GM18526 (cell line): ENCODE measurements around the gene FRA10AC1.

ENCODE experiments used
- POLR2A ChIP-seq: IDR thresholded peaks from 3 replicates; pipeline ENCODE4 v1.6.1; 2011; ENCODE audit not compliant: insufficient read length; ENCODE audit errors: extremely low read depth

The FRA10AC1 gene

DNA sequence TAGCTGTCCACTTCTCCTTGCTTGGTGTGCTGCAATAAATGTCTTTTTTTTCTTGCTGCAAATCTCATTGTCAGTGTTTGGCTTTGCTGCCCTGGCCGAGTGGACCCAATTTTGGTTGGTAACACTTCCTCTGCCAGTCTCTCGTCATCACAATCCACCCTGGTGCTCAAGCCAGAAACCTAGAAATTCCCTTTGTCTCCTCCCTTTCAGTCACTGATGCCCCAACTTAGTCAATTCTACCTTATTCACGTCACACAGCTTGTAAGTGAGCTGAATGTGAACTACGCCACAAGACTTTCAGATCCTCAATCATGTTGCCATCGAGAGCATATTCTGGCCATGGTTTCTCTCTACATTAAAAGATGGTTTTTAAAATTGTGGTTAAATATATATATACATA is 13.0 kb upstream of the FRA10AC1 start:
- TF ChIP-seq POLR2A: no peak

GRCh38 chr10:93712593-93712992 is 10.2 kb upstream of the FRA10AC1 start:
- no peak for TF ChIP-seq POLR2A

- no peak for TF ChIP-seq POLR2A
Measured at GRCh38 chr10:93711891-93712290, 9.5 kb upstream of the FRA10AC1 start.

DNA sequence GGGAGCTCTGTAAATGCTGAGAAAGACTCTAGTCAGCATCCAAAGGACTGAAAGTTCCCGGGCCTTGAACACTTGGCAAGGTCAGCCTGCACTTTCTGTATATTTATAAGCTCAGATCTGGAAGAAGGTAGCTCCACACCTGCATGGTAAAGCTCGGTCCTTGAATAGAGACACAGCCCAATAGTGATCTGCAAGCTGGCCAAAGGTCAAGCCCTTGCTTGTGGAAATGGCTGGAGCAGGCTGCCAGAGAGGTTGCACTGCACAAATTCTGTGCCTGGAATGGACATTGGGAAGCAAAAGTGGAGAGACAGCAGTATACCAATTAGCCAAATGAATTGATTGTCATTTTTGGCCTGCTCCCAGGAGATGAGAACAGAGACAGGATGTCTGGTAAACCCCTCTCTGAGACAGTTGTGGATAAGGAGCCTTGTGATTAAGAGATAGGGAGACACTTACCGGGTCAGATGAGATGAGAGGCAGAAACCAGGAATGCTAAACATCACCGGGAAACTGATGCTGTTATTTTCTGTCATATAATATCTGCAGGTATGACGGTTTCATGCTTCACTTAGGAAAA is 8.0 kb upstream of the FRA10AC1 start:
- TF ChIP-seq POLR2A: no peak

GRCh38 chr10:93707623-93708022 is 5.2 kb upstream of the FRA10AC1 start:
- no peak for TF ChIP-seq POLR2A

GRCh38 chr10:93704451-93704850 is 2.1 kb upstream of the FRA10AC1 start:
- TF ChIP-seq POLR2A: no peak

DNA sequence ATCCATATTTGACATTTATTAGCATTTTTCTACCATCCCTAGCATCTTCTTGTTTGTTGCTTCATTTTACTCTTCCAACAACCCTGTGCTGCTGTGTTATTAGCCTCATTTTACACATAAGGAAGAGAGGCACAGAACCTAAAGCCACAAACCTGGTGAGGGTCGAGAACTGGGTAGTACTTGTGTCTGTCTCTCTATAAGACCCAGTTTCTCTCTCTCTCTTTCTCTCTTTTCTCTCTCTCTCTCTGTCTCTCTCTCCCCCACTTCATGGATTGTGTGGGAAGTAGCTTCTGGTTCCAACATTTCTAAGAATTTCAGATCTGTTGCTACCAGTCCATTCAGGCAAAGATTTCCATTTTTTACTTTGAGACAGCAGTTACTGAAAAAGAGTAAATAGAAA is 1.4 kb upstream of the FRA10AC1 start:
- TF ChIP-seq POLR2A: no peak

DNA sequence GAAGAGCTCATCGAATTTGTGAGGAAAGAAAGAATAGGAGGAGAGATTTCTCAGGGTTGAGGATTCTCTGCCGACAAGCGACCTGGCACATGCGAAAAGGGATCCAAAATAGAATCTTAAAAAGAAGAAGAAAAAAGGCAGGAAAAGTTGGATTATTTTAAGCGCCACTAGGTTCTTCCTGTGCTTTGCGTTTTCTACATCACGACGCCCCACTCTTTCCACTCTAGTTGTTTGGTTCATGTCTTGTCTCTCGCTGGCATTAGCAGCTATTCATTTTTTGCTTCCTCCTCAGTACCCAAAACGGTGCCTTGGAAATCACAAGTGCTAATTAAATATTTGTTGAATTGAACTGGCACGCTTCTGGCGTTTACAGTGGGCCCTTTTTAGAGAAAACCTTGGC is 674 bp upstream of the FRA10AC1 start:
- no peak for TF ChIP-seq POLR2A

DNA sequence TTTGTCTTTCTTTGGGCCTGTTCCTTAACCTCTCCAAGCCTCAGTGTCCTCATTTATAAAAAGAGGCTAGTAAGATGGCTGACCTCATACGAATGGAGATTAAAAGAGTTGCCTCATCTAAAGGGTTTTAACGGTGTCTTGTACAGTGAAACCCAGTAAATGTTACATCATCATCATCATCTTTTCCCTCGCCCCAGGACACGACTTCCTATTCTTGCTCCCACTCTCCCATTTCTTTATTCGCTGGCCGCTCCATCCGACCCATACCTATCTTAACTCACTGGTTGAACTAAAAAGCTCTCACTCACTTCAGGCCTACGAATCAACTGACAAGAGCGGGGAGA is 554 bp downstream of the FRA10AC1 start:
- TF ChIP-seq POLR2A: no peak

DNA sequence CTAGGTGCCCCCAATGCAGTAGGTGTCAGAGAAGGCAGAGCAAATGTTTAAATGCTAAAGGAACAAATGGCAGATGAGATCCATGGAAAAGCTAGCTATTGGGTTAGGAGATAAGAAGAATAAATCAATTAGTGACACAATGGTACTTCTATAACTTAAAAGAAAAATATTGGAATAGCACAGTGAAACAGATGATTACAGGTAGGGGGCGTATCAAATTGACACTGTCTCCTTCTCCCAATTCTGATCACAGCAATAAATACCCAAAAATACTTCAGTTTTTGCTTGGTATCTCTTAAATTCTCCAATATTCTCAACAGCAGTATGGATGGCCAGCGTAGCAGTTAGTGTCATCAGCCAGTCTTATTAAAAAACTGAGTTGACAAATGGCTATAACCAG is 5.2 kb downstream of the FRA10AC1 start:
- no peak for TF ChIP-seq POLR2A

DNA sequence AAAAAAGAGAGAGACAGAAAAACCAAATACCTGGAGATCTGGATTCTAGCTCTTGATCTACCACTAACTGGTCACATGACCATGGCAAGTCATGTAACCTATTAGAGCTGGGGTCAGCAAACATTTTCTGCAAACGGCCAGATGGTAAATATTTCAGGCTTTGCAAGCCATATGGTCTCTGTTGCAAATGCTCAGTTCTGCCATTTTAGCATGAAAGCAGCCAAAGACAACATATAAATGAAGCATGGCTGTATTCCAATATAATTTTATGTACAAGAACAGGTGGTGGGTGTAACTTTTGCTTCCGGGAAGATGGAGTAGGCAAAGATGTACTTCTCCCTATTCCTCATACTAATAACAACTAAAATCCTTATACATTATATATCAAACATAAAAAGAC is 6.7 kb downstream of the FRA10AC1 start:
- TF ChIP-seq POLR2A: no peak

- TF ChIP-seq POLR2A: no peak
Measured at GRCh38 chr10:93687737-93688136, 14.7 kb downstream of the FRA10AC1 start.

DNA sequence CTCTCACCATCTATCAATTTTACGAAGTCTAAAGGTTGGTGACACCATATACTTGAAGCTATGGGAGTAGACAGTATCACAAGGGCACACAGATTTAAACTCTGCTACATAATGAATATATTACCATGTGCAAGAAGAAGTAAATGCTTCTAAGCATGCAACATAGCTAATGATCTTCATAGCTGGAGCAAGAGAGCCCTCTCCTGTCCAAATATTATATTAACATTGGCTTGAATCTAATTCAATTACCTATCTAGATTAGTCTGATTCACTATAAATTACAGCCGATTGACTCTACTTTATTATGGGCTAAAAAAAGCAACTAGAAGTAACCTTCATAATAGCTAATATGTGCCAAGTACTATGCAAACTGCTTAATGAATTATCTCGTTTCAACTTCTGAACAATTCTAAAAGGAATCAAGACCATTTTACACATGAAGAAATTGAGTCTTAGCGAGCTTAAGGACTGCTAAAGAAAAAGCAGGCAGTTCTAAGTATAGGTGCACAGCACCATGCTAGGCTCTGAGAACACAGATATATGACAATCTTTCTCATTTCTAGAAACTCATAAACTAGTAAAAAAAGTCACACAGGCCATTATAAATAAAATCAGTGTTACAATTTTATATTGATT is 21.9 kb downstream of the FRA10AC1 start:
- no peak for TF ChIP-seq POLR2A

- no peak for TF ChIP-seq POLR2A
Measured at GRCh38 chr10:93678805-93679587, 23.4 kb downstream of the FRA10AC1 start.

- no peak for TF ChIP-seq POLR2A
Measured at GRCh38 chr10:93678386-93678785, 24.0 kb downstream of the FRA10AC1 start.

DNA sequence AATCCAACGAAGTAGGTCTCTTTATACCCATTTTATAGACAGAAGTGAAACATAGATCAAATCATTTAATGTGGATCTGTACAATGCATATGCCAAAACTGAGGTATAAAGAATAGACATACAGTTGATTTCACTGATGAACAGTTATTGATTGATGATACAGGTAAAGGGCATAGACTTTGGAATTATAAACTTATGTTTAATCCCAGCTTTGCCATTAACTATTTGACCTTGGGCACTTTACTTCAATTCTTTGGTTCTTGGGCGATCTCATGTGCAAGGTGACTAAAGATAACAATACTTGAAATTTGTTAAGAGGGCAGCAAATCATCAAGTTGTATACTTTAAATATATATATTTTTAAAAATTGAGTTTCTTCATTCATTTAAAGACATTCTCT is 28.6 kb downstream of the FRA10AC1 start:
- TF ChIP-seq POLR2A: no peak
